Activated CD8-positive, alpha-beta T cell treated with anti-CD3 and anti-CD28 coated beads, Interleukin-2, amount 10 ng/mL, durations not matched to agents 7 days and 5 days (primary cell): ENCODE measurements around the gene HS3ST2. TPM values are rescaled to one million over a fixed set of nuclear protein-coding genes. Genes with fewer than 3 reads are reported as not detected.

Experiments
- ATAC-seq: fragments of 150-1000 bp; cut with Tn5 transposase; one replicate; pipeline ENCODE4 v1.10.0; 2021; ENCODE audit warnings: moderate library complexity
- CTCF ChIA-PET: fragments of 350-600 bp; sonication (Branson Sonifier 250); formaldehyde crosslinking; loops from one replicate; lab custom pipeline; 2021; ENCODE audit warnings: antibody characterized with exemption; lab: Charles Lee
- POLR2A ChIA-PET: fragments of 350-600 bp; sonication (Branson Sonifier 250); formaldehyde crosslinking; loops from one replicate; lab custom pipeline; 2021; ENCODE audit warnings: antibody characterized with exemption; lab: Charles Lee
- DNase-seq: peaks from one replicate; pipeline ENCODE4 v3.0.0-alpha.2; 2020
- H3K27ac Mint-ChIP-seq: one replicate; pipeline ENCODE4 v1.8.0; 2021; ENCODE audit warnings: mild to moderate bottlenecking, mixed read lengths
- H3K27me3 Mint-ChIP-seq: one replicate; pipeline ENCODE4 v1.8.0; 2021; ENCODE audit warnings: low read depth, mixed read lengths
- H3K36me3 Mint-ChIP-seq: one replicate; pipeline ENCODE4 v1.8.0; 2021; ENCODE audit warnings: low read depth, mixed read lengths
- H3K4me1 Mint-ChIP-seq: one replicate; pipeline ENCODE4 v1.8.0; 2021; ENCODE audit warnings: low read depth, mixed read lengths
- H3K4me3 Mint-ChIP-seq: one replicate; pipeline ENCODE4 v1.8.0; 2021; ENCODE audit warnings: mild to moderate bottlenecking, mixed read lengths
- H3K9me3 Mint-ChIP-seq: one replicate; pipeline ENCODE4 v1.8.0; 2022; ENCODE audit warnings: mixed read lengths; ENCODE audit not compliant: insufficient read depth
- total RNA-seq, 2 experiments: library from RNA; stranded (reverse); gene quantifications; one replicate each; pipeline ENCODE4 v1.2.3, GENCODE V29; 2021

HS3ST2 gene
- not detected for total RNA-seq

GRCh38 chr16:22813948-22814710 lies at the start of gene HS3ST2:
Gene HS3ST2 (plus strand): TSS chr16:22814162. CDS start chr16:22814611, 449 bp downstream.
- Mint-ChIP-seq H3K4me1 (peaks cover 6% of the 10 kb centered on the region), H3K27me3 (peaks cover 37% of the 10 kb centered on the region), H3K27ac (no peak within 1 kb of the TSS), H3K9me3 (no peaks in the 10 kb centered on the region), H3K36me3 (peaks cover 5% of the 10 kb centered on the region), H3K4me3 (no peak within 1 kb of the TSS)
- ChIA-PET CTCF (no interaction called here), POLR2A (no interaction called here)
- DNase-seq: no peak
- no peak for ATAC-seq

GRCh38 chr16:22764662-22765327 lies 49.2 kb upstream of the HS3ST2 start:
- H3K36me3 Mint-ChIP-seq: no peaks in the 10 kb centered on the region
- no peak overlapping the region for H3K4me3 Mint-ChIP-seq
- no peak overlapping the region for H3K27ac Mint-ChIP-seq
- ChIA-PET POLR2A (no interaction called here), CTCF (no interaction called here)
- DNase-seq: no peak
- no peaks in the 10 kb centered on the region for H3K9me3 Mint-ChIP-seq
- H3K27me3 Mint-ChIP-seq: peaks cover 6% of the 10 kb centered on the region
- ATAC-seq: no peak
- no peaks in the 10 kb centered on the region for H3K4me1 Mint-ChIP-seq

DNA sequence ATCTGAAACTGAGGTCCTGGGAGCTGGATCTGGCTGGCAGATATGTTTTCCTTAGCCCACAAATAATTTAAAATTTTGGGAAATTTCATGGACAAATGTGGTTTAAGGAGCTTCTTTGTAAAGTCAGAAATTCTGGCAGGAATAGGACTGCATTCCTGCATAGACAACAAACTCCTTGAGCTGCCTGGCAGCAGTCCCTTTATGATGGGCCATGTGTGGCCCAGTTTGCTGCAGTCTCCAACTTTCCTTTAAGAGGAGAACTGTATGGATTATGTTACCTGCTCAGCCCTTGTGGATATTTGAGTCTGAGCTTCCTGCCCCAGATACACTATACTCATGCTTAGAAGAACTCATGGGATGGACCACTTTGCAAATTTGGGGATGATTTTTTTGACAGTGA lies 48.5 kb upstream of the HS3ST2 start:
- H3K9me3 Mint-ChIP-seq: no peaks in the 10 kb centered on the region
- CTCF ChIA-PET: no interaction called here
- no peaks in the 10 kb centered on the region for H3K36me3 Mint-ChIP-seq
- H3K27me3 Mint-ChIP-seq: peaks cover 9% of the 10 kb centered on the region
- H3K4me3 Mint-ChIP-seq: no peak overlapping the region
- DNase-seq (no peak), ATAC-seq (no peak)
- H3K27ac Mint-ChIP-seq: no peak overlapping the region
- POLR2A ChIA-PET: no interaction called here
- H3K4me1 Mint-ChIP-seq: no peaks in the 10 kb centered on the region

GRCh38 chr16:22770866-22771265 lies 43.1 kb upstream of the HS3ST2 start:
- Mint-ChIP-seq H3K9me3 (no peaks in the 10 kb centered on the region), H3K27me3 (peaks cover 10% of the 10 kb centered on the region)

DNA sequence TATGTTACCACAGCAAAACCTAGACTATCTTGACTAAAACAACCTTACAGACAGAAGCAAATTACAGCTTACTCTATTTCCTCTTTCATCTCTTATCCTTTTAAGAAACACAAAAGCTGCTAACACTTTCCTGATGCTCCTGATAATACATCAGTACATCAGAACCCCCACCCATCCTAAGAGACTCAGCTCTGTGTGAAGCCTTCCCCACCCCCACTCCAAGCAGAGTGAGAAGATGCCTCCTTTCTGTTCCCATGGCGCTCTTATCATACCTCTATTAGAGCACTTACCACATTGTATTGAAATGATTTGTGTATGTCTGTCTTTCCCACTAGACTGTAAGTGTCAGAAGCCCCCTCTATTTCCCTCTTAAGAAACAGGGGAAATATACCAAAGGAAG lies 42.4 kb upstream of the HS3ST2 start:
- peaks cover 6% of the 10 kb centered on the region for H3K27me3 Mint-ChIP-seq
- no peaks in the 10 kb centered on the region for H3K9me3 Mint-ChIP-seq
- no peak overlapping the region for H3K27ac Mint-ChIP-seq
- no peaks in the 10 kb centered on the region for H3K36me3 Mint-ChIP-seq
- ChIA-PET CTCF (no interaction called here), POLR2A (no interaction called here)
- no peaks in the 10 kb centered on the region for H3K4me1 Mint-ChIP-seq
- no peak for DNase-seq
- no peak overlapping the region for H3K4me3 Mint-ChIP-seq
- no peak for ATAC-seq

More at GRCh38 chr16:22770866-22771265, 43.1 kb upstream of the HS3ST2 start:
- Mint-ChIP-seq H3K4me1 (no peaks in the 10 kb centered on the region), H3K4me3 (no peak overlapping the region), H3K27ac (no peak overlapping the region), H3K36me3 (no peaks in the 10 kb centered on the region)
- ATAC-seq (no peak), DNase-seq (no peak)
- CTCF ChIA-PET: no interaction called here
- POLR2A ChIA-PET: no interaction called here

- ChIA-PET CTCF (no interaction called here), POLR2A (no interaction called here)
- no peaks in the 10 kb centered on the region for H3K9me3 Mint-ChIP-seq
Observed at GRCh38 chr16:22775220-22775922, 38.6 kb upstream of the HS3ST2 start.

DNA sequence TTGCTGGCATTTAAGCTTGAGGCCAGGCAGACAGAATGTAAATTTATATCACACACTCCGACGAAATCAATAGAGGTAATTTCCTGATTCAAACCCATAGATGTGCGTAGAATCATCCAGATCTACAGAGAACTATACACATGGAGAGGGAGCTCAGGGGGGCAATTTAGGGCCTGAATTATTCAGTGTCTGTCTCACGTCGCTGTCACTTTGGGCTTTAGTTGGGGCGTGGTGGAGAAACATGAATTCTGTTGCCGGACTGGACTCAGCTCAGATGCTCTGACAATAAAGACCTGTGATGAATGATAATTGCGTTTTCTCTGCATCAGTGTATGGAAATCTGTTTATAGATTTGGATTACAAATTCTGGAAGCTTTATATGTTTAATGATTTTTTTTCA lies 32.5 kb upstream of the HS3ST2 start:
- Mint-ChIP-seq H3K27me3 (peaks cover 12% of the 10 kb centered on the region), H3K9me3 (no peaks in the 10 kb centered on the region), H3K36me3 (no peaks in the 10 kb centered on the region), H3K27ac (no peak overlapping the region), H3K4me1 (no peaks in the 10 kb centered on the region), H3K4me3 (no peak overlapping the region)
- CTCF ChIA-PET: no interaction called here
- POLR2A ChIA-PET: no interaction called here
- ATAC-seq (no peak), DNase-seq (no peak)

More at GRCh38 chr16:22775220-22775922, 38.6 kb upstream of the HS3ST2 start:
- Mint-ChIP-seq H3K4me3 (no peak overlapping the region), H3K27me3 (peaks cover 6% of the 10 kb centered on the region), H3K4me1 (no peaks in the 10 kb centered on the region), H3K27ac (no peak overlapping the region), H3K36me3 (no peaks in the 10 kb centered on the region)
- ATAC-seq (no peak), DNase-seq (no peak)

DNA sequence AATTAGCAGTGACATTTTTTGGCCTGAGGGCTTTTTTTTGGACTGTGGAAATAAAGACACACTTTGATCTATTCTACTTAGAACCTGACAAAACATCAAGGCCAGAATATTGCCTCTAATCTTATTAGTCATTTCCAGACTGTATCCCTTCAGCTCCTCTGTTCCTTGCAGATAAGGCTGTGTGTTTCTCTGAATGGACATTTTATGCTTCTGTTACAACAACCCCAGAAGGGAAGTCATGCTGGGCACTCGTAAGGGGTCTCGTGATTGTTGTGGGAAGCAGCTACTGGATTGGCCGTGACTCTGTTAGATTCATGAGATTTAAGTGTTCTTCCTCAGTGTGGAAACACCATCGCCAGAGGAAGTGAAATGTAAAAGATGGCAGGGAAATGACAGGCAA lies 31.6 kb upstream of the HS3ST2 start:
- Mint-ChIP-seq H3K27me3 (peaks cover 9% of the 10 kb centered on the region), H3K4me3 (no peak overlapping the region), H3K9me3 (no peaks in the 10 kb centered on the region), H3K4me1 (no peaks in the 10 kb centered on the region), H3K36me3 (no peaks in the 10 kb centered on the region), H3K27ac (no peak overlapping the region)
- ATAC-seq (no peak), DNase-seq (no peak)
- ChIA-PET POLR2A (no interaction called here), CTCF (no interaction called here)

GRCh38 chr16:22784690-22785214 lies 29.2 kb upstream of the HS3ST2 start:
- H3K4me3 Mint-ChIP-seq: no peak overlapping the region
- peaks cover 9% of the 10 kb centered on the region for H3K27me3 Mint-ChIP-seq
- peaks cover 6% of the 10 kb centered on the region for H3K4me1 Mint-ChIP-seq
- DNase-seq (no peak), ATAC-seq (peak; percentile 33)
- ChIA-PET CTCF (no interaction called here), POLR2A (no interaction called here)
- no peak overlapping the region for H3K27ac Mint-ChIP-seq
- no peaks in the 10 kb centered on the region for H3K9me3 Mint-ChIP-seq
- no peaks in the 10 kb centered on the region for H3K36me3 Mint-ChIP-seq

- Mint-ChIP-seq H3K27ac (no peak overlapping the region), H3K4me1 (peaks cover 6% of the 10 kb centered on the region), H3K27me3 (peaks cover 9% of the 10 kb centered on the region), H3K36me3 (no peaks in the 10 kb centered on the region), H3K9me3 (no peaks in the 10 kb centered on the region), H3K4me3 (no peak overlapping the region)
- no peak for DNase-seq
- no peak for ATAC-seq
- ChIA-PET CTCF (no interaction called here), POLR2A (no interaction called here)
Observed at GRCh38 chr16:22785552-22785951, 28.4 kb upstream of the HS3ST2 start.

DNA sequence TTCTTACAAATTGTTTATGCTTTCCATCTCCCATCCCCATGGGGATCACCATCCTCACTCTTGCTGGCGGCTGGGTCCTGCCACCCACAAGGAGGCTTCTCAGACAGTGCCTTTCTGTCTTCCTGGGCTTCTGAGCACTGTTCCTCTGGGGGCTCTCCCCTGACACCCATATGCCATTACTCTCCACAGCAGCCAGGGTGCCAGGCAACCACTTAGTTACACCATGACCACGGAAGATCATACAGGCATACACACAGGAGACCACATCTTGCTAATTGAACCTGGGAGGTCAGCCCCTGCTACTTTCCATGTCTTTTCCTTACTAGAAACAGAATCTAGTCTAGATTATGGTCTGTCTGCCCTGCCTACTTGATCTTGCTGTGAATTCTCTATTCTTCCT lies 27.7 kb upstream of the HS3ST2 start:
- Mint-ChIP-seq H3K4me1 (peaks cover 6% of the 10 kb centered on the region), H3K36me3 (no peaks in the 10 kb centered on the region), H3K9me3 (no peaks in the 10 kb centered on the region), H3K27ac (no peak overlapping the region), H3K4me3 (no peak overlapping the region), H3K27me3 (peaks cover 10% of the 10 kb centered on the region)
- ChIA-PET POLR2A (no interaction called here), CTCF (no interaction called here)
- DNase-seq: no peak
- ATAC-seq: no peak

DNA sequence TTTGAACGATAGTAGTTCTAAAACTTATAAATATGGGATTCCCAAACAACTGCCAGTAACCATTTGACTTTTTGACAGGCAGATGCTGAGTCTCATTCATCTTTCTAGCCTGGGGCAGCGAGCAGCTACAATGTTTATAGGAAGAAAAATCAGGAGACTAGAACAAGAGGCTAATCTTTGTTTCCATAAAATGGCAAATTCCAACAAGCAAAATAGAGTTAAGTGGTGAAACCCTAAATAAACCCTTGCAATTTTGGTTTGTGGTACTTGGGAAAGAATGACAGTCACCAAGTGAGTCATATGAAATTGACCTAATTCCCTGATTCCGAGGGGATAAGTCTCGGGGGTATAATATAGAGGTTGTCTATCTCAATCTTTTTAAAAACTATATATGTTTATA lies 27.3 kb upstream of the HS3ST2 start:
- H3K9me3 Mint-ChIP-seq: no peaks in the 10 kb centered on the region
- peaks cover 6% of the 10 kb centered on the region for H3K4me1 Mint-ChIP-seq
- CTCF ChIA-PET: no interaction called here
- DNase-seq (no peak), ATAC-seq (no peak)
- H3K27me3 Mint-ChIP-seq: peaks cover 11% of the 10 kb centered on the region
- H3K36me3 Mint-ChIP-seq: no peaks in the 10 kb centered on the region
- no peak overlapping the region for H3K4me3 Mint-ChIP-seq
- no peak overlapping the region for H3K27ac Mint-ChIP-seq
- POLR2A ChIA-PET: no interaction called here
